T-helper 2 cell treated with Interferon-gamma antibody and Interleukin-4, amounts not matched to agents 5 μg/mL and 100 μg/mL, for 36 hours (primary cell): ENCODE results near the gene PDE1C.

Source experiments
- DNase-seq: peaks from one replicate; pipeline ENCODE4 v3.0.0; 2021; ENCODE audit warnings: low spot score
- H3K27ac Mint-ChIP-seq: one replicate; pipeline ENCODE4 v1.8.0; 2021; ENCODE audit warnings: mild to moderate bottlenecking, mixed read lengths
- H3K27me3 Mint-ChIP-seq: one replicate; pipeline ENCODE4 v1.8.0; 2021; ENCODE audit warnings: low read depth, mixed read lengths
- H3K36me3 Mint-ChIP-seq: one replicate; pipeline ENCODE4 v1.8.0; 2021; ENCODE audit warnings: low read depth, mixed read lengths
- H3K4me1 Mint-ChIP-seq: one replicate; pipeline ENCODE4 v1.8.0; 2021; ENCODE audit warnings: low read depth, mixed read lengths
- H3K4me3 Mint-ChIP-seq: one replicate; pipeline ENCODE4 v1.8.0; 2022; ENCODE audit warnings: mild to moderate bottlenecking, moderate library complexity, mixed read lengths
- H3K9me3 Mint-ChIP-seq: one replicate; pipeline ENCODE4 v1.8.0; 2021; ENCODE audit warnings: mixed read lengths

PDE1C gene

DNA sequence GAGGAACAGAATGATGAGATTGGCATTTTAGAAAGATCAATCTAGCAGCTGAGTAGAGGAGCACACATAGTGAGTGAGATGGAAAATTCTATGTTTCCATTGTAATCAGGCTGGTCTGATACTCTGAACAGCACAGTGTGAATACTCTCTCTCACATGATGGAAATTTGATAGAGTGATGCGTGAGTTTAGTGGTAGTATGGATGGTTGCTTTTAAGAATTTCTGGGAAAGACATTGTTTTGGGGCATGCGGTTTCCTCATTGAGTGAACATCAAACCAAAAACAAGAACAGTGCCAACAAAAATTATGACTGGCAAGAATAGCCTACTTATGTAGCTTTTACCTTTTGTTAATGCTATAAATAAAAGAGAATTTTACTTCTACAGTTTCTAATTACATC lies 183.2 kb downstream of the PDE1C start:
- no peak for DNase-seq
- Mint-ChIP-seq H3K4me1 (no peaks in the 10 kb centered on the region), H3K27ac (no peak overlapping the region), H3K4me3 (no peak overlapping the region), H3K27me3 (no peaks in the 10 kb centered on the region), H3K36me3 (no peaks in the 10 kb centered on the region), H3K9me3 (peaks cover 23% of the 10 kb centered on the region)

DNA sequence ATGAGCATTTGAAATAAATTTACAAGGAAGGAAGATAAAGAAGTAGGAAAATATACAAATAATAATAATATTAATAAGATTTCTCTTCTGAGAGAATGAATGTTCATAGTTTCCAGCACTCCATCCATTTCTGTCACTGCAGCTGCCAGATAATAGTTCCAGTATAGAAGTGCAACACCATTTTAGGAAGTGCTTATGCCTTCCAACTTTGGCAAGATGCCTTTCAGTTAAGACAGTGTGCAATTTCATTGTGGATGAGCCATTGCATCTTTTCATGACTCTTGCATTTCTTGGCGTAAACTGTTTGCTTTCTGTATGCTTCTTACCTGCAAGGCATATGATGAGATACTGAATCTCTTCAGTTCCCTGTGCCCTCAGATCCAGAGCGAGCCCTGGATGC lies 185.0 kb downstream of the PDE1C start:
- no peak overlapping the region for H3K4me3 Mint-ChIP-seq
- no peak for DNase-seq
- H3K4me1 Mint-ChIP-seq, result no peaks in the 10 kb centered on the region
- no peak overlapping the region for H3K27ac Mint-ChIP-seq
- H3K9me3 Mint-ChIP-seq, result peaks cover 29% of the 10 kb centered on the region
- no peaks in the 10 kb centered on the region for H3K27me3 Mint-ChIP-seq
- H3K36me3 Mint-ChIP-seq, result no peaks in the 10 kb centered on the region

DNA sequence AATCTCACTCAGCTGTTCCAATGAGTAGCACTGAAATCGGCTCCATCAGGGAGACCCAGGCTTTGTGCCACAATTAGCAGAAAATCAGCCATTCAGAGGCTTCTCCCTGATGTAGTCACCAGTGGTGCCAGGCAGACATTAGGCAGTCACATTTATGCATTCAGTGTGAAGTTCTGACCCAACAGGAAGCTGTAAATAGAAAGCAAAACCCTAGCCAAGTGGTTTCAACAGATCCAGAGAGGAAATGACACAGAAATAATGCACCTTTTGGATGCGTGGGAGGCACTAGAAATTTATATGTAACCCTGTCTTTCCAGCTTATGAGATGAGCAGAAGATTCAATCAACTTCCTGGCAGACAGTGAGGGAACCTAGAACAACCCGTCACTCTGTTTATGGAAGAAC lies 186.4 kb downstream of the PDE1C start:
- H3K9me3 Mint-ChIP-seq, result peaks cover 29% of the 10 kb centered on the region
- no peaks in the 10 kb centered on the region for H3K36me3 Mint-ChIP-seq
- no peak overlapping the region for H3K27ac Mint-ChIP-seq
- DNase-seq, result no peak
- no peaks in the 10 kb centered on the region for H3K27me3 Mint-ChIP-seq
- no peaks in the 10 kb centered on the region for H3K4me1 Mint-ChIP-seq
- H3K4me3 Mint-ChIP-seq, result no peak overlapping the region

DNA sequence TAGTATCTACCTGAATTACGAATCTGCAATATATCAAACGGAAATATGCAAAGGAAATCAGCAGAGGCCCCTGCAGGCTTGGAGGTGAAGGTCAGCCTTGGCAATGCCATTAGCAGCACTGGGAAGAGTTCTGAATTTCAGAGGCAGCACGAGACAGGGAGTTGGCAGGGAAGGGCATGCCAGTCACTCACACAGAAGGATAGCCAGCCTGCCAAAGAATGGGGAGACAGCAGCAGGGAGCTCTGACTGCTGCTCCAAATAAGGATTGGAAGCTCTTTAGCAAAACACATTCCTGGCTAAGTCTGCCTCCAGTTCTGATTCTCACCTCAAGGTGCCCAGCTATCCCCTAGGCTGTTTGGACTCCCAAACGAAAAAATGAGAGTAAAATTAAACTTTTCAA lies 188.0 kb downstream of the PDE1C start:
- Mint-ChIP-seq H3K4me1 (no peaks in the 10 kb centered on the region), H3K4me3 (no peak overlapping the region), H3K27ac (no peak overlapping the region), H3K36me3 (no peaks in the 10 kb centered on the region), H3K27me3 (no peaks in the 10 kb centered on the region), H3K9me3 (peaks cover 29% of the 10 kb centered on the region)
- no peak for DNase-seq

DNA sequence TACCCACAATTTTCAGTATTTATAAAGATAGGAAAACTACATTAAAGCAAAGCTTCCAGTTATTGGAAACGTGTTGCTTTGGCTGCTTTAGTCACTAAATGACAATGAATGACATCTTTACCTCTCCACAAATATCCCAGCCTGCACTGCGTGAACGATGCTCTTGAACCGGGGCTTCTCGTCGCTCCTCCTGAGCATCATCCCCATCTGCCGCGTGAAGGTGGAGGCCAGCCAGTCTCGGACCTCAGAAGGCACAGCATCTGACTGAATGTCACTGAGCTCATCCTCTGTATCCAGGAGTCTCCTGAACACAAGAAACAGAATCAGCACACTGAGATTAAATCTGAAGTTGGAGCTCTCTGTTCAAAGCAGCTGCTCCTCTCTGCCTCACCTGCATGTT lies 191.3 kb downstream of the PDE1C start:
- Mint-ChIP-seq H3K4me3 (no peak overlapping the region), H3K27me3 (no peaks in the 10 kb centered on the region), H3K27ac (no peak overlapping the region), H3K36me3 (no peaks in the 10 kb centered on the region), H3K9me3 (peaks cover 11% of the 10 kb centered on the region), H3K4me1 (no peaks in the 10 kb centered on the region)
- DNase-seq, result no peak

DNA sequence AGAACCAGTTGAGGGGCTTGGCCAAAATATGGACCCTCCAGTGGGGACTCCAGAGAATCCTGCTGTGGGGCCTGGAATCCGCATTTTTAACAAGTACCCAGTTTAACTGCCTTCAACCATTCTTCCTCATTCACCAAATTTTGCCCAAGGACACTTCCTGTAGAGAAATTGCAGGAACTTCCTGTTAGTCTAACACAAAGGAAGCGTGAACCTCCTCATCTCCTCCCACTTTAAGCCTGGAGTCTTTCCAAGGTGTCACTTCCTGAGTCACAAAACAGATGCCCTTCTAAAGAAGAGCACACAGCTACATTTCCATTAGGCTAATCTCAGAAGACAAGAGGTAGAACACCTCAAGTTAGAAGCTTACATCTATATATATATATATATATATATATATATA lies 194.8 kb downstream of the PDE1C start:
- H3K27me3 Mint-ChIP-seq, result no peaks in the 10 kb centered on the region
- no peak overlapping the region for H3K27ac Mint-ChIP-seq
- no peaks in the 10 kb centered on the region for H3K36me3 Mint-ChIP-seq
- H3K4me3 Mint-ChIP-seq, result no peak overlapping the region
- DNase-seq, result no peak
- H3K4me1 Mint-ChIP-seq, result no peaks in the 10 kb centered on the region
- H3K9me3 Mint-ChIP-seq, result peaks cover 6% of the 10 kb centered on the region

DNA sequence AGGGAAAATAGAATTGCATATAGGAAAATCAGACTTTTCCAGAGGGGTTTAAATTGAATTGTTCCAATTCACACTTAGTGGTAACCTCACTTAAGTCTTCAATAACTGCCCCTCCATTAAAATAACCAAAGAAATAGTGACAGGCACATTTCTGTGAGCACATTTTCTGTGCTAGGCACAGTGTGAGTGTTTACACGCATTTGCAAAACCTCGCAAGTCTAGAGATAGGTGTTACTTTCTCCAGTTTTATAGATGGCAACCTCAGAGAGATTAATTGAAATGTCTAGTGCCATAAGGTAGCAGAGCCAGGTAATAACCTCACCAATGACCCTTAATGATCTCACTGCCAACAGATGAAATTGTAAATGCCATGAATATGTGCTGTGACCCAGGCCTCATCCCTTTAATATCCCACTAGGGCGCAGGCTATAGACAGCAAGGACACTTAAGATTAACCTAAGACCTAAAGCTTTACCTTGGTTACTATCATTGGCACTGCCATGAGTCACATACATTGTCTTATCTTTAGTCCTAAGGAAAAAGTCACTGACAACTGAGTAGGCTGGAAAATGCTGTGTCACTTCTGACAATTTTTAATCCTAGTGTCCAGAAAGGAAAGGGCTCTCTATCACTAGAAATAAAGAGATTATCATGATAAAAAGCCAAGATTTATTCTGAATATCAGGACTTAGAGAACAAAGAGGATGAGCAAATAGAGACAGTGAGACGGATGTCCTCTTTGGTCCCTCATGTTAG lies 195.4 kb downstream of the PDE1C start:
- Mint-ChIP-seq H3K27ac (no peak overlapping the region), H3K9me3 (peaks cover 6% of the 10 kb centered on the region), H3K4me3 (no peak overlapping the region), H3K4me1 (no peaks in the 10 kb centered on the region), H3K27me3 (no peaks in the 10 kb centered on the region), H3K36me3 (no peaks in the 10 kb centered on the region)
- DNase-seq, result no peak

DNA sequence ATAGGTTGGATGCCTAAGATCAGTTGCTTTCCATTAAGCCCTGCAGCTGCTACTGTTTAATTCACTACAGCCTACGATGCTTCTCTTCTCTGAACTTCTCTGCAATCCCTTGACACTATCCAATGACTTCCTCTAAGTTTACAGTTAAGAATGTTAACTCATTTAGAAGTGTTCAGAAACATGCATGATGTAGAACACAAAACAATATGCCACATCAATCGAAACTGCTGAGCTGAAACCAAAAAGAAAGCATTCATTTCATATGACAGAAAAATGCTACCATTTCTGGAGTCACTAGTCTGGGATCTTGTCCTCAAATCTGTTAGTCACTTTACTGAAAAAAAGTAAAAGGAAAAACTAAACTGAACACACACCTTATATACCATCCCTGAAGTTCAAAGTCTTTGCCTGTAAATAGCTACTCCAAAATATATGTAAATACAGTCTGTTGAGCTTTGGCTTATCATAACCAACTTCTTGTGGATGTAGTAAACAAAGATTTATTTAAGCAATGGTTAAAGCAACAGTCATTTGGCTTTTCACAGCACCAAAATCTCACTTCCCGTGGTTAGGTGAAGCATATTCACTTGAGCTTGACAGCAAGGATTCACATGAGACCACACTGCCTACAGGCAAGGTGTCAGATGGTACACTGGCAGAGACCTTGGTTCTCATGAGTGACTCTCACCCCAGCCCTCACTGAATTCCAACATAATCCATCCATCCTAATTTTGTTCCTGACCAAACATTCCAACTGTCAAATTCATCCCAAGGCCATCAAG lies 196.2 kb downstream of the PDE1C start:
- no peak for DNase-seq
- Mint-ChIP-seq H3K9me3 (peaks cover 10% of the 10 kb centered on the region), H3K4me1 (no peaks in the 10 kb centered on the region), H3K27me3 (no peaks in the 10 kb centered on the region), H3K36me3 (no peaks in the 10 kb centered on the region), H3K4me3 (no peak overlapping the region), H3K27ac (no peak overlapping the region)

DNA sequence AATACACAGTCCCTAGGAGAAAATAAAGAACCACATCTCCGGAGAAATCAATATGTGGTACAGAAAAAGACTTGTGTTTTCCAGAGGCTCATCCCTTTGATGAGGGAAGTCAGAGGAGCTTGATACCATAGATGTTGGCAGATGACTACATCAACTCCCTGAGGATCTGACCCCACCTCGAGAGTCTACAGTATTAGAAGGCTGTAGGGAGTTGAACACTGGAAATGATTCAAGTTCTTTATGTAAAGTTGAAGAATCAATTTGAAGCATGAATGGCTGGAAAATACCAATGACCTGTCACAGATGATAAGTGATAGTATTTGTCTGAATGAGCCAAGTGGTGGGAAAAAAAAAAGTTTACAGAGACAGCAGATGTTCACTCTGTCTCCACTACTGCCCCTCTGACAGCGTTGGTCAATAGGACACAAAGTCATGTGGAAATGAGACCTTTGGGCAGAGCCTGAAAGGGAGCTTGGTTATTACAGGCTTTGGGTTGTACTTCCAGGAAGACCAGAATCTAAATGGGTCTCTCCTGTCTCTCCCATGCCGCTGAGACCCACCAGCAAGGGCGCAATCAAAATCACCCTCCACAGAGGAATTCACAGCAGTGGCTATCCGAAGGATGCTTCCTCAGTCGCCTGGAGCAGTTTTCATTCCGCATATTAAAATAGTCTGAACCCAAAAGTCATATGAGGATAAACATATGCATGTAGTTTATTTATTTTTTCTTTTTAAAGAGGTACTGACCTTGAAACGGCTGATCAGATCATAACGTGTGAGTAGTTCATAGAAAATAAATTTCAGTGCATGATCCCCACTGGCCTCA lies 197.4 kb downstream of the PDE1C start:
- Mint-ChIP-seq H3K27ac (no peak overlapping the region), H3K27me3 (no peaks in the 10 kb centered on the region), H3K9me3 (peaks cover 22% of the 10 kb centered on the region), H3K4me1 (no peaks in the 10 kb centered on the region), H3K36me3 (no peaks in the 10 kb centered on the region), H3K4me3 (no peak overlapping the region)
- DNase-seq, result no peak

DNA sequence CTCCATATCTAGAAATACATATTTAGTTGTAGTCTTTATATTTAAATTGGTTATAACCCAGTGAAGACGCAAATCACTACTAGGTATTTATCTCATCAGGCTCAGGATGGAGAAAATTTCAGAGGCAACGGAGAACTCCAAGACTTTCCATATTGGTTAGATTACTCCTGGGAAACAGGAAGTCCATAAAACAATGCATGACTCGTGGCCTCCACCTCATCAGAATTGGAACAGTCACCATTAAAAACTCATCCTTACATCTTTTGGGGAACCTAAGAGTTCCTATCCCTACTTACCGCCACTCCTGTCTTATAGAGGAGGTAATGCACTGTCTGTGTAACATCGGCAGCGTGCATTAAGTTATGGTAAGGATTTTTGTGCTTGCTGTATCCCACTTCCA lies 205.6 kb downstream of the PDE1C start:
- Mint-ChIP-seq H3K36me3 (no peaks in the 10 kb centered on the region), H3K27me3 (no peaks in the 10 kb centered on the region), H3K27ac (no peak overlapping the region), H3K4me3 (no peak overlapping the region), H3K9me3 (peaks cover 21% of the 10 kb centered on the region), H3K4me1 (no peaks in the 10 kb centered on the region)
- no peak for DNase-seq

DNA sequence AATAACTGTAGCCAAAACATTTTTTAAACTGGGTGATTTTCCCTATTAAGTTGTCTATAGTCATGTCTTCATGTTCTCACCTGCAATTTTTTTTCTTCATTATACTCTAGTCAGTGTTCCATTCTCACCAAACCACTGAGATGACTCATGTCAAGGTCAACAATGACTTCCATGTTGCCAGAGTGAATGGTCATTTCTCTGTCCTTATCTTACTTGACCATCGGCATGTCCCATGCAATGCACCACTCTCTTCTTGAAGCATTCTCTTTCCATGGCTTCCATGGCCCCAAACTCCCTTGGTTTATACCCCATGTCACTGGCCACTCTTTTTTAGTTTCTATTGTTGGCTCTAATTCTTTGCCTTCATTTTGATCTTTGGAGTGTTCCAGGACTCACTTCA lies 209.3 kb downstream of the PDE1C start:
- DNase-seq, result no peak
- H3K36me3 Mint-ChIP-seq, result no peaks in the 10 kb centered on the region
- H3K27ac Mint-ChIP-seq, result no peak overlapping the region
- H3K4me3 Mint-ChIP-seq, result no peak overlapping the region
- no peaks in the 10 kb centered on the region for H3K27me3 Mint-ChIP-seq
- no peaks in the 10 kb centered on the region for H3K9me3 Mint-ChIP-seq
- no peaks in the 10 kb centered on the region for H3K4me1 Mint-ChIP-seq

DNA sequence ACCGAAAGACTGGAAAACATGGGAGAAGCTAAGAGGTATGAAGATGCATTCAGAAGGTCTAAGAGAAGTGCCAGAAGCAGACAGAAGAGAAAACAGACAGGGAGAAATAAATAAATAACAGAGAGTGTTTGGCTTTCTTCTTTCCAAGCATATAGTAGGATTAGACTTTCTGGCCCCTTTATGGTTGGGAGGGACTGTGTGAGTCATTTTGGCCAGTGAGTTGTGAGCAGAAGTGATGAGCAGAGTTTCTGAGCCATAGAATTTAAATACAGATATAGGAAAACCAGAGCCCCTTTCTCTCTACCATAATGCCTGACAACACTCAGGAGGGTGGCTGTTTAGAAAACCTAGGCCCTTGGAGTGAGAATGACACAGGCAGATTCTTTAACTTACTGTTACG lies 212.2 kb downstream of the PDE1C start:
- Mint-ChIP-seq H3K36me3 (no peaks in the 10 kb centered on the region), H3K27me3 (no peaks in the 10 kb centered on the region), H3K27ac (no peak overlapping the region), H3K4me3 (no peak overlapping the region), H3K4me1 (no peaks in the 10 kb centered on the region), H3K9me3 (no peaks in the 10 kb centered on the region)
- DNase-seq, result no peak

DNA sequence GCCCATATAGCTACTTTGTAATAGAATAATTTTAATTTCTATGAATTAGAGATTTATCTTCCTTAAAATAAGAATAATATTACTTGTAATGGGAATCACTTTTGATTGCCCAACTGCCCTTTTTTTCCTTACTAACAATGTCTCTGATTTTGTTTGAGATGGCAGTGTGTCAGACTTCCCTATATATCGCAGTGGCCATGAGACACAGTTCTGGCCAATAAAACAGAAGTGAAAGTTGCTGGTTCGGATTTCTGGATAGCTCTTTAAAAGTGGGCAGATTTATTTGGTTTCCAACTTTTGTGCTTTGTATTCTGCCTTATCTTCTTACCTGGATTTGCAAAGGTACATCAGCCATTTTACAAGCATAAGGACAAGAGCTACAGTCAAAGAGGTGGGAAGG lies 213.0 kb downstream of the PDE1C start:
- Mint-ChIP-seq H3K36me3 (no peaks in the 10 kb centered on the region), H3K27ac (no peak overlapping the region), H3K27me3 (no peaks in the 10 kb centered on the region), H3K4me3 (no peak overlapping the region), H3K4me1 (no peaks in the 10 kb centered on the region), H3K9me3 (no peaks in the 10 kb centered on the region)
- DNase-seq, result no peak

DNA sequence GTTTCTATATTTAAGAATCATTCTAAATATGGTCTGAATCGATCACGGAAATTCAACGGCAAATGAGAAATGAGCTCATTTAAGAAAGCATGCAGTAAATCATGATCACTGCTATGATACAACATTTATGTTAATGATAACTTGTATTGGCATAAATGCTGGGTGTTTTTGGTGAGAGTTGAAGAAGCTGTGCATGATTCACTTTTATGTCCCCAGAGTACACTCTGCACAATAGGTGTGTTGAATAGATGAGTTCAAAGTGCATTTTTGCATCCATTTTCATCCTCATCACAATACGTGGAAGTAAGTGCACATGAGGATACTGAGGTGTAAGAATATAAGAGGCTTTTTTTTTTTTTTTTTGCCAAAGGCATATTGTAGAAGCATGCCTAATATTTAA lies 213.9 kb downstream of the PDE1C start:
- H3K27me3 Mint-ChIP-seq, result no peaks in the 10 kb centered on the region
- no peaks in the 10 kb centered on the region for H3K9me3 Mint-ChIP-seq
- no peak for DNase-seq
- no peaks in the 10 kb centered on the region for H3K36me3 Mint-ChIP-seq
- H3K27ac Mint-ChIP-seq, result no peak overlapping the region
- no peak overlapping the region for H3K4me3 Mint-ChIP-seq
- no peaks in the 10 kb centered on the region for H3K4me1 Mint-ChIP-seq
